OCI-LY3 (cell line): ENCODE data around the gene TECPR2.

Experiments used
- H2AFZ ChIP-seq: fragments of 200-600, 300-600 bp; shearing (Covaris generic); 2 replicates; pipeline ENCODE4 v1.6.0; 2014; ENCODE audit warnings: antibody characterized with exemption, low read depth, low read length
- H3K27ac ChIP-seq: fragments of 200-600, 300-600 bp; sonication (generic); 2 replicates; pipeline ENCODE4 v1.5.1; 2014; ENCODE audit warnings: mild to moderate bottlenecking, low read length, moderate library complexity, mixed read lengths
- H3K27me3 ChIP-seq: fragments of 200-600, 300-600 bp; sonication (generic); 2 replicates; pipeline ENCODE4 v1.6.1; 2014; ENCODE audit warnings: low read depth, low read length, mixed read lengths
- H3K36me3 ChIP-seq: fragments of 200-600, 300-600 bp; sonication (generic); replicated peaks from 2 replicates; pipeline ENCODE3; 2014; ENCODE audit warnings: low read depth, low read length, mixed read lengths
- H3K4me1 ChIP-seq: fragments of 300-600, 200-600 bp; sonication (generic); 2 replicates; pipeline ENCODE4 v1.6.1; 2014; ENCODE audit warnings: low read length, mixed read lengths
- H3K4me2 ChIP-seq: fragments of 200-600, 300-600 bp; sonication (generic); 2 replicates; pipeline ENCODE4 v1.6.1; 2014; ENCODE audit warnings: low read length, mixed read lengths
- H3K4me3 ChIP-seq: fragments of 300-600, 200-600 bp; sonication (generic); 2 replicates; pipeline ENCODE4 v1.5.1; 2014; ENCODE audit warnings: antibody characterized with exemption, mild to moderate bottlenecking, low read length, moderate library complexity
- H3K79me2 ChIP-seq: fragments of 300-600, 200-600 bp; shearing (Covaris generic); 2 replicates; pipeline ENCODE4 v1.6.1; 2014; ENCODE audit warnings: mild to moderate bottlenecking, low read length, mixed read lengths
- H3K9ac ChIP-seq: fragments of 300-600, 200-600 bp; shearing (Covaris generic); 2 replicates; pipeline ENCODE4 v1.6.0; 2014; ENCODE audit warnings: mild to moderate bottlenecking, low read length, moderate library complexity
- H3K9me3 ChIP-seq: fragments of 200-600, 300-600 bp; shearing (Covaris generic); 2 replicates; pipeline ENCODE4 v1.6.1; 2014; ENCODE audit warnings: low read length, mixed read lengths; ENCODE audit not compliant: insufficient read depth
- H4K20me1 ChIP-seq: fragments of 200-600, 300-600 bp; sonication (generic); 2 replicates; pipeline ENCODE4 v1.6.1; 2016; ENCODE audit warnings: low read length, mixed read lengths; ENCODE audit not compliant: insufficient read depth
- EZH2phosphoT487 ChIP-seq: fragments of 200-600 bp; shearing (Covaris generic); IDR thresholded peaks from 2 replicates; pipeline ENCODE4 v1.6.1; 2018; ENCODE audit warnings: antibody characterized with exemption, mixed run types, low read depth
- TF ChIP-seq, protein P1 (sequence below): fragments of 200-600, 300-600 bp; sonication (generic); IDR thresholded peaks from 2 replicates; pipeline ENCODE4 v1.5.1; 2014; ENCODE audit warnings: antibody characterized with exemption, low read length, low read depth

TECPR2 gene

DNA sequence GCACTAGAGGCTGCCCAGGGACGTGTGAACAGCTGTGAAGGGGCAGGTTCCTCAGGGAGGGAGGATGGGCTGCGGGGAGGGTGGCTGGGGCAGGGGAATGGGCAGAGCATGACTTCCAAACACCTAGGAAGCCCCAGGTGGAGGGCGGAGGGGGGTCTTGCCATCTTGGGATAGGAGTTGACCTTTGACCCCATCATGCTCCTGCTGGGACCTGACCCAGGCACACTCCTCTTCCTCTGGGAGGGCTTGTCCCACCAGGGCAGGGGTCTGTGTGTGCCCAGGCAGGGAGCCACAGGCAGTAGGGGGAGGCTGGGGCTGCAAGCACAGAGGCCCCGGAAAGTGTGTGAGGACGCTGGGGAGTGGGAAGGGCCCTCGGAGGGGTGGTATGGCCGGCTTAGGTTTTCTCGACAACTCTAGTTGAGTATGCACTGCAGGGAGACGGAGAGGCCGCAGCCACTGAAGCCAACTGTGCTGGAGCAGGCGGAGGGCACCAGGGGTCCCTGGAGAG, 150.1 kb downstream of the TECPR2 start:
- Histone ChIP-seq H3K4me3 (no peak overlapping the region), H3K9me3 (no peaks in the 10 kb centered on the region), H3K4me2 (no peak overlapping the region), H2AFZ (no peak overlapping the region), H3K4me1 (peaks cover 12% of the 10 kb centered on the region), H4K20me1 (no peaks in the 10 kb centered on the region), H3K79me2 (no peaks in the 10 kb centered on the region), H3K9ac (no peak overlapping the region), H3K36me3 (no peaks in the 10 kb centered on the region), H3K27me3 (no peaks in the 10 kb centered on the region), H3K27ac (no peak overlapping the region)
- TF ChIP-seq, protein P1, sequence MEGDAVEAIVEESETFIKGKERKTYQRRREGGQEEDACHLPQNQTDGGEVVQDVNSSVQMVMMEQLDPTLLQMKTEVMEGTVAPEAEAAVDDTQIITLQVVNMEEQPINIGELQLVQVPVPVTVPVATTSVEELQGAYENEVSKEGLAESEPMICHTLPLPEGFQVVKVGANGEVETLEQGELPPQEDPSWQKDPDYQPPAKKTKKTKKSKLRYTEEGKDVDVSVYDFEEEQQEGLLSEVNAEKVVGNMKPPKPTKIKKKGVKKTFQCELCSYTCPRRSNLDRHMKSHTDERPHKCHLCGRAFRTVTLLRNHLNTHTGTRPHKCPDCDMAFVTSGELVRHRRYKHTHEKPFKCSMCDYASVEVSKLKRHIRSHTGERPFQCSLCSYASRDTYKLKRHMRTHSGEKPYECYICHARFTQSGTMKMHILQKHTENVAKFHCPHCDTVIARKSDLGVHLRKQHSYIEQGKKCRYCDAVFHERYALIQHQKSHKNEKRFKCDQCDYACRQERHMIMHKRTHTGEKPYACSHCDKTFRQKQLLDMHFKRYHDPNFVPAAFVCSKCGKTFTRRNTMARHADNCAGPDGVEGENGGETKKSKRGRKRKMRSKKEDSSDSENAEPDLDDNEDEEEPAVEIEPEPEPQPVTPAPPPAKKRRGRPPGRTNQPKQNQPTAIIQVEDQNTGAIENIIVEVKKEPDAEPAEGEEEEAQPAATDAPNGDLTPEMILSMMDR, result no peak
- TF ChIP-seq EZH2phosphoT487, result no peak

GRCh38 chr14:102513899-102514772, 151.4 kb downstream of the TECPR2 start:
- no peaks in the 10 kb centered on the region for H3K79me2 ChIP-seq
- no peak overlapping the region for H2AFZ ChIP-seq
- no peak overlapping the region for H3K4me2 ChIP-seq
- no peaks in the 10 kb centered on the region for H4K20me1 ChIP-seq
- H3K4me3 ChIP-seq, result no peak overlapping the region
- no peak for TF ChIP-seq EZH2phosphoT487
- TF ChIP-seq, protein P1, result no peak
- no peaks in the 10 kb centered on the region for H3K36me3 ChIP-seq
- H3K4me1 ChIP-seq, result peaks cover 9% of the 10 kb centered on the region
- no peak overlapping the region for H3K27ac ChIP-seq
- H3K9me3 ChIP-seq, result no peaks in the 10 kb centered on the region
- no peak overlapping the region for H3K9ac ChIP-seq
- H3K27me3 ChIP-seq, result no peaks in the 10 kb centered on the region

GRCh38 chr14:102514987-102515733, 152.4 kb downstream of the TECPR2 start:
- H3K4me2 ChIP-seq, result no peak overlapping the region
- no peak overlapping the region for H3K9ac ChIP-seq
- no peaks in the 10 kb centered on the region for H3K9me3 ChIP-seq
- no peak overlapping the region for H3K27ac ChIP-seq
- no peaks in the 10 kb centered on the region for H3K36me3 ChIP-seq
- H3K79me2 ChIP-seq, result no peaks in the 10 kb centered on the region
- no peaks in the 10 kb centered on the region for H4K20me1 ChIP-seq
- peaks cover 9% of the 10 kb centered on the region for H3K4me1 ChIP-seq
- no peak for TF ChIP-seq EZH2phosphoT487
- TF ChIP-seq, protein P1, result no peak
- H2AFZ ChIP-seq, result no peak overlapping the region
- no peaks in the 10 kb centered on the region for H3K27me3 ChIP-seq
- no peak overlapping the region for H3K4me3 ChIP-seq
